ENCODE data around the gene ANGPTL1. TPM values are rescaled to one million over a fixed set of nuclear protein-coding genes. Genes with fewer than 3 reads are reported as not detected.

ANGPTL1 gene
- total and polyA plus RNA-seq, 10 of the 15 experiments (the other 5 are each of a cell fraction or from before 2014, with no cell fraction given): not detected

GRCh38 chr1:178898401-178898800, 27.5 kb upstream of the ANGPTL1 start (continued):
- TF ChIP-seq PRDM15 (CRISPR knock-in tag; IDR thresholded peaks at IDR 0.05): no peak
- TF ChIP-seq BHLHE40 (IDR thresholded peaks at IDR 0.05; ENCODE audit: borderline replicate concordance in 1 of 2, low read depth in 2 of 2, low read length in 1 of 2): no peak
- TF ChIP-seq PBX3 (IDR thresholded peaks at IDR 0.05; ENCODE audit: insufficient replicate concordance, low read depth, low read length): no peak
- TF ChIP-seq DPF2 (IDR thresholded peaks at IDR 0.05): no peak
- no peak for TF ChIP-seq CEBPZ (IDR thresholded peaks at IDR 0.05; ENCODE audit: low read depth, low read length)
- no peak for TF ChIP-seq ATF3 (IDR thresholded peaks at IDR 0.05; ENCODE audit: borderline replicate concordance, extremely low read depth, low read depth, low read length)
- TF ChIP-seq NFXL1 (IDR thresholded peaks at IDR 0.05; ENCODE audit: borderline replicate concordance): no peak
- no peak for TF ChIP-seq NFYA (IDR thresholded peaks at IDR 0.05; ENCODE audit: borderline replicate concordance, low read depth, low read length)
- TF ChIP-seq ZNF592 (IDR thresholded peaks at IDR 0.05): no peak
- TF ChIP-seq SUPT20H (IDR thresholded peaks at IDR 0.05; ENCODE audit: borderline replicate concordance, control insufficient read depth, low read depth, low read length): no peak
- no peak for TF ChIP-seq MEF2B (IDR thresholded peaks at IDR 0.05; ENCODE audit: partially characterized antibody, poor library complexity, severe bottlenecking)

All from GM12878 (cell line).